H1 (cell line): ENCODE results near the gene UPB1. TPM values are rescaled to one million over a fixed set of nuclear protein-coding genes. Genes with fewer than 3 reads are reported as not detected.

Experiments
- ATF2 ChIP-seq: IDR thresholded peaks from 2 replicates; pipeline ENCODE4 v1.6.1; 2012; ENCODE audit warnings: low read length, inconsistent platforms
- CHD7 ChIP-seq: fragments of 300-600 bp; sonication (generic); IDR thresholded peaks from 2 replicates; pipeline ENCODE4 v1.7.1; 2012; ENCODE audit warnings: low read length, moderate library complexity, mild to moderate bottlenecking, inconsistent platforms; ENCODE audit not compliant: insufficient replicate concordance
- CREB1 ChIP-seq: IDR thresholded peaks from 2 replicates; pipeline ENCODE4 v1.6.1; 2012; ENCODE audit warnings: inconsistent platforms
- HDAC6 ChIP-seq: IDR thresholded peaks from one replicate; pipeline ENCODE4 v1.7.1; 2012; ENCODE audit warnings: low read depth, mild to moderate bottlenecking, inconsistent platforms, low read length, moderate library complexity
- JUND ChIP-seq: IDR thresholded peaks from 2 replicates; pipeline ENCODE4 v1.6.1; 2011; ENCODE audit warnings: mild to moderate bottlenecking, improper control_type of control experiment, low read length
- KDM5A ChIP-seq: fragments of 200-600 bp; IDR thresholded peaks from 2 replicates; pipeline ENCODE4 v1.7.1; 2012; ENCODE audit warnings: mild to moderate bottlenecking, low read length, inconsistent platforms, mixed read lengths
- NRF1 ChIP-seq: IDR thresholded peaks from 2 replicates; pipeline ENCODE4 v1.6.1; 2011; ENCODE audit warnings: mild to moderate bottlenecking, low read depth, low read length, improper control_type of control experiment
- RAD21 ChIP-seq, 2 experiments: IDR thresholded peaks in 1 of 2; conservative IDR thresholded peaks in 1 of 2; 2 replicates each; pipeline ENCODE4 v1.6.1; 2011; ENCODE audit warnings: low read depth in 2 of 2, low read length in 2 of 2, improper control_type of control experiment in 1 of 2, inconsistent platforms in 1 of 2, mild to moderate bottlenecking in 1 of 2, moderate library complexity in 1 of 2
- SP1 ChIP-seq: IDR thresholded peaks from 2 replicates; pipeline ENCODE4 v1.6.1; 2011; ENCODE audit warnings: low read depth, low read length
- TAF7 ChIP-seq: optimal IDR thresholded peaks from 2 replicates; pipeline ENCODE3; 2011; ENCODE audit warnings: low read depth, mild to moderate bottlenecking, inconsistent platforms, low read length, moderate library complexity, borderline replicate concordance
- polyA plus RNA-seq, 7 experiments: library from polyadenylated mRNA; depleted of rRNA in 3 of 7; stranded (reverse) in 5 of 7; unstranded in 2 of 7; fragments of >200 nt in 5 of 7; fragments of 200-250 nt in 2 of 7; gene quantifications; 1 replicate in 5 of 7; 2 replicates in 1 of 7; 4 replicates in 1 of 7; pipeline versions ENCODE4 v1.2.1 to v1.2.3, GENCODE V29; 2011 to 2013; ENCODE audit warnings: missing spikeins in 2 of 7, mixed read lengths in 2 of 7
- total RNA-seq: library from RNA; stranded (reverse); fragmentation: NEBNext Ultra II Directional; extraction: Animal tissue kit (Norgen Biotek cat#: 25700); gene quantifications from 2 replicates; pipeline ENCODE4 v1.2.1, GENCODE V29; 2021

Gene UPB1
- total and polyA plus RNA-seq, 2 of the 8 experiments (the other 6 are each of a cell fraction or from before 2014, with no cell fraction given) = 0.09 TPM; not detected in 1

- TF ChIP-seq CHD7 = no peak
- TF ChIP-seq JUND = peak; percentile 78
- TF ChIP-seq RAD21 (IDR thresholded peaks at IDR 0.05 in 1 of 2, conservative IDR thresholded peaks at IDR 0.05 in 1 of 2; ENCODE audit: low read depth in 2 of 2, low read length in 2 of 2) = peak; percentile 89 to 90
- TF ChIP-seq ATF2 = no peak
- TF ChIP-seq NRF1 = no peak
- TF ChIP-seq HDAC6 = no peak
- 0 out of 2 replicates have a peak, but pooled peaks have one; percentile 10 for TF ChIP-seq CREB1
- no peak for TF ChIP-seq TAF7
- 0 out of 2 replicates have a peak, but pooled peaks have one; percentile 40 for TF ChIP-seq SP1
- TF ChIP-seq KDM5A = no peak
Measured at GRCh38 chr22:24521791-24522245, 26.7 kb downstream of the UPB1 start (continued).
